Measurements from ENCODE around the gene RGP1. TPM values are rescaled to one million over a fixed set of nuclear protein-coding genes. Genes with fewer than 3 reads are reported as not detected.

Gene RGP1
- total RNA-seq, 2 donors from 2014 or later = 21.3 to 25.7 TPM

- no peak for TF ChIP-seq CTCF (IDR thresholded peaks at IDR 0.05)
- Histone ChIP-seq H3K27me3 (no peaks in the 10 kb centered on the region), H3K4me3 (peak overlapping the region; percentile 78 to 97), H3K27ac (peak overlapping the region; percentile 96 to 98), H3K36me3 (peaks cover 36% of the 10 kb centered on the region), H3K9me3 (no peaks in the 10 kb centered on the region), H3K4me1 (peaks cover 0 to 48% of the 10 kb centered on the region in 2 donors)
- no peak for DNase-seq (ENCODE audit: low spot score)
Measured at GRCh38 chr9:35732800-35733541, 16.1 kb upstream of the RGP1 start.

GRCh38 chr9:35734096-35734495 lies 15.0 kb upstream of the RGP1 start:
- Histone ChIP-seq H3K27ac (peak overlapping the region in 1 of 2 donors; percentile 98), H3K9me3 (no peaks in the 10 kb centered on the region), H3K36me3 (peaks cover 47% of the 10 kb centered on the region), H3K4me3 (no peak overlapping the region), H3K27me3 (no peaks in the 10 kb centered on the region), H3K4me1 (peaks cover 0 to 36% of the 10 kb centered on the region in 2 donors)
- no peak for DNase-seq (ENCODE audit: low spot score)
- TF ChIP-seq CTCF (IDR thresholded peaks at IDR 0.05) = no peak

GRCh38 chr9:35736201-35736633 lies 12.9 kb upstream of the RGP1 start:
- H3K4me1 ChIP-seq = peaks cover 0 to 15% of the 10 kb centered on the region in 2 donors
- H3K27me3 ChIP-seq = no peaks in the 10 kb centered on the region
- peak overlapping the region in 1 of 2 donors; percentile 6 for H3K27ac ChIP-seq
- H3K4me3 ChIP-seq = no peak overlapping the region
- TF ChIP-seq CTCF (IDR thresholded peaks at IDR 0.05) = peak; percentile 66 to 80
- H3K9me3 ChIP-seq = no peaks in the 10 kb centered on the region
- H3K36me3 ChIP-seq = peaks cover 68% of the 10 kb centered on the region
- peak; percentile 72 for DNase-seq (ENCODE audit: low spot score)

GRCh38 chr9:35737143-35737542 lies 11.9 kb upstream of the RGP1 start:
- TF ChIP-seq CTCF (IDR thresholded peaks at IDR 0.05) = no peak
- no peak overlapping the region for H3K27ac ChIP-seq
- H3K4me3 ChIP-seq = no peak overlapping the region
- no peaks in the 10 kb centered on the region for H3K9me3 ChIP-seq
- peaks cover 77% of the 10 kb centered on the region for H3K36me3 ChIP-seq
- peaks cover 0 to 13% of the 10 kb centered on the region in 2 donors for H3K4me1 ChIP-seq
- no peaks in the 10 kb centered on the region for H3K27me3 ChIP-seq
- DNase-seq (ENCODE audit: low spot score) = no peak

- DNase-seq (ENCODE audit: low spot score) = no peak
- no peak overlapping the region for H3K4me3 ChIP-seq
- TF ChIP-seq CTCF (IDR thresholded peaks at IDR 0.05) = no peak
- peaks cover 0 to 15% of the 10 kb centered on the region in 2 donors for H3K4me1 ChIP-seq
- H3K9me3 ChIP-seq = no peaks in the 10 kb centered on the region
- no peak overlapping the region for H3K27ac ChIP-seq
- peaks cover 88% of the 10 kb centered on the region for H3K36me3 ChIP-seq
- no peaks in the 10 kb centered on the region for H3K27me3 ChIP-seq
Measured at GRCh38 chr9:35738186-35738585, 10.9 kb upstream of the RGP1 start.

All from right atrium auricular region (tissue), 2 donors.